ENCODE data around the gene GADD45A. TPM values are rescaled to one million over a fixed set of nuclear protein-coding genes. Genes with fewer than 3 reads are reported as not detected.

Gene GADD45A
- total RNA-seq, 1 donor from 2014 or later, result 8.7 TPM

GRCh38 chr1:67687649-67688048, 2.6 kb downstream of the GADD45A start:
- ATAC-seq (ENCODE audit: low read depth), result no peak
- ChIA-PET CTCF (no interaction called here), POLR2A (no interaction called here)
- no peaks in the 10 kb centered on the region for H3K27me3 Mint-ChIP-seq
- no peak for DNase-seq
- TF ChIP-seq CTCF (IDR thresholded peaks at IDR 0.05), result no peak
- H3K27ac Mint-ChIP-seq, result no peak overlapping the region
- intact Hi-C loops (cut with micrococcal nuclease), result loop anchor here (5.0 to 10.0 kb wide), 5 partner anchors 350 to 1413 kb away; partner anchors contain the start of gene SLC35D1
- peaks cover 35% of the 10 kb centered on the region for H3K4me1 Mint-ChIP-seq
- H3K36me3 Mint-ChIP-seq (ENCODE audit: low read depth), result peaks cover 14% of the 10 kb centered on the region
- no peaks in the 10 kb centered on the region for H3K9me3 Mint-ChIP-seq
- no peak overlapping the region for H3K4me3 Mint-ChIP-seq

GRCh38 chr1:67688526-67689219, 3.7 kb downstream of the GADD45A start:
- no peak for TF ChIP-seq CTCF (IDR thresholded peaks at IDR 0.05)
- Mint-ChIP-seq H3K27ac (no peak overlapping the region), H3K36me3 (ENCODE audit: low read depth) (peaks cover 14% of the 10 kb centered on the region), H3K27me3 (no peaks in the 10 kb centered on the region), H3K4me3 (no peak overlapping the region), H3K4me1 (peaks cover 25% of the 10 kb centered on the region), H3K9me3 (no peaks in the 10 kb centered on the region)
- DNase-seq (no peak), ATAC-seq (ENCODE audit: low read depth) (no peak)
- POLR2A ChIA-PET, result no interaction called here
- CTCF ChIA-PET, result interaction anchor here (1.0 kb wide), 1 partner anchor 72 kb away, joined by 4 read pairs; no protein-coding TSS in a partner anchor
- intact Hi-C loops (cut with micrococcal nuclease), result loop anchor here (5.0 to 10.0 kb wide), 5 partner anchors 351 to 1414 kb away; partner anchors contain the start of gene SLC35D1

- H3K27me3 Mint-ChIP-seq, result no peaks in the 10 kb centered on the region
- TF ChIP-seq CTCF (IDR thresholded peaks at IDR 0.05), result no peak
- no peaks in the 10 kb centered on the region for H3K9me3 Mint-ChIP-seq
- peaks cover 14% of the 10 kb centered on the region for H3K36me3 Mint-ChIP-seq (ENCODE audit: low read depth)
- peaks cover 17% of the 10 kb centered on the region for H3K4me1 Mint-ChIP-seq
- CTCF ChIA-PET, result interaction anchor here (1.0 kb wide), 1 partner anchor 71 kb away, joined by 4 read pairs; no protein-coding TSS in a partner anchor
- DNase-seq (no peak), ATAC-seq (ENCODE audit: low read depth) (no peak)
- no peak overlapping the region for H3K27ac Mint-ChIP-seq
- POLR2A ChIA-PET, result no interaction called here
- intact Hi-C loops (cut with micrococcal nuclease), result loop anchor here (5.0 to 10.0 kb wide), 5 partner anchors 352 to 1415 kb away; partner anchors contain the start of gene SLC35D1
- H3K4me3 Mint-ChIP-seq, result no peak overlapping the region
Observed at GRCh38 chr1:67689267-67690017, 4.4 kb downstream of the GADD45A start.

- peaks cover 11% of the 10 kb centered on the region for H3K4me1 Mint-ChIP-seq
- no peak overlapping the region for H3K27ac Mint-ChIP-seq
- no peak for ATAC-seq (ENCODE audit: low read depth)
- ChIA-PET POLR2A (no interaction called here), CTCF (no interaction called here)
- H3K27me3 Mint-ChIP-seq, result no peaks in the 10 kb centered on the region
- peaks cover 13% of the 10 kb centered on the region for H3K36me3 Mint-ChIP-seq (ENCODE audit: low read depth)
- no peak for DNase-seq
- no peak for TF ChIP-seq CTCF (IDR thresholded peaks at IDR 0.05)
- intact Hi-C loops (cut with micrococcal nuclease), result no loop called here
- no peaks in the 10 kb centered on the region for H3K9me3 Mint-ChIP-seq
- H3K4me3 Mint-ChIP-seq, result no peak overlapping the region
Observed at GRCh38 chr1:67690018-67690363, 5.0 kb downstream of the GADD45A start.

GRCh38 chr1:67690411-67690810, 5.4 kb downstream of the GADD45A start:
- no peaks in the 10 kb centered on the region for H3K9me3 Mint-ChIP-seq
- no peak overlapping the region for H3K4me3 Mint-ChIP-seq
- intact Hi-C loops (cut with micrococcal nuclease), result no loop called here
- peaks cover 10% of the 10 kb centered on the region for H3K4me1 Mint-ChIP-seq
- ATAC-seq (ENCODE audit: low read depth) (no peak), DNase-seq (no peak)
- H3K27ac Mint-ChIP-seq, result no peak overlapping the region
- ChIA-PET POLR2A (no interaction called here), CTCF (no interaction called here)
- H3K27me3 Mint-ChIP-seq, result no peaks in the 10 kb centered on the region
- no peak for TF ChIP-seq CTCF (IDR thresholded peaks at IDR 0.05)
- H3K36me3 Mint-ChIP-seq (ENCODE audit: low read depth), result peaks cover 12% of the 10 kb centered on the region

All from activated B cell treated with CpG ODN at 0.5 μM for 24 hours (primary cell).